Neural crest cell (in vitro differentiated cells): ENCODE data around the gene ITGBL1. TPM values are rescaled to one million over a fixed set of nuclear protein-coding genes. Genes with fewer than 3 reads are reported as not detected.

ENCODE experiments used
- DNase-seq: peaks from one replicate; pipeline ENCODE4 v3.0.0; 2021; ENCODE audit warnings: low read depth, mixed read lengths, low spot score
- H3K27ac Mint-ChIP-seq: one replicate; pipeline ENCODE4 v1.8.0; 2021; ENCODE audit warnings: mild to moderate bottlenecking, mixed read lengths; ENCODE audit not compliant: unreplicated experiment
- H3K27me3 Mint-ChIP-seq: 2 replicates; pipeline ENCODE4 v1.8.0; 2021; ENCODE audit warnings: low read depth, mild to moderate bottlenecking, mixed read lengths
- H3K36me3 Mint-ChIP-seq: 2 replicates; pipeline ENCODE4 v1.8.0; 2021; ENCODE audit warnings: low read depth, mild to moderate bottlenecking, mixed read lengths
- H3K4me1 Mint-ChIP-seq: 2 replicates; pipeline ENCODE4 v1.8.0; 2021; ENCODE audit warnings: mixed read lengths
- H3K4me3 Mint-ChIP-seq: one replicate; pipeline ENCODE4 v1.8.0; 2021; ENCODE audit warnings: mild to moderate bottlenecking, mixed read lengths
- H3K9me3 Mint-ChIP-seq: 2 replicates; pipeline ENCODE4 v1.8.0; 2021; ENCODE audit warnings: mixed read lengths
- CTCF ChIP-seq: fragments of 200-600 bp; sonication (generic); conservative IDR thresholded peaks from 2 replicates; pipeline ENCODE4 v1.5.0; 2021; ENCODE audit warnings: antibody characterized with exemption, mild to moderate bottlenecking
- total RNA-seq: library from RNA; stranded (reverse); gene quantifications from 2 replicates; pipeline ENCODE4 v1.2.1, GENCODE V29; 2021

ITGBL1 gene
- total RNA-seq, 1 donor from 2014 or later, result not detected

- H3K9me3 Mint-ChIP-seq, result peaks cover 3% of the 10 kb centered on the region
- H3K36me3 Mint-ChIP-seq, result no peaks in the 10 kb centered on the region
- no peak for TF ChIP-seq CTCF
- no peak overlapping the region for H3K27ac Mint-ChIP-seq
- no peaks in the 10 kb centered on the region for H3K4me1 Mint-ChIP-seq
- DNase-seq, result no peak
- no peak overlapping the region for H3K4me3 Mint-ChIP-seq
- no peaks in the 10 kb centered on the region for H3K27me3 Mint-ChIP-seq
Measured at GRCh38 chr13:101648766-101649487, 196.5 kb downstream of the ITGBL1 start.

GRCh38 chr13:101649488-101650126, 197.1 kb downstream of the ITGBL1 start:
- Mint-ChIP-seq H3K4me1 (no peaks in the 10 kb centered on the region), H3K36me3 (no peaks in the 10 kb centered on the region), H3K9me3 (peaks cover 3% of the 10 kb centered on the region), H3K27ac (no peak overlapping the region), H3K4me3 (no peak overlapping the region), H3K27me3 (no peaks in the 10 kb centered on the region)
- TF ChIP-seq CTCF, result no peak
- no peak for DNase-seq

GRCh38 chr13:101654883-101655282, 202.4 kb downstream of the ITGBL1 start:
- Mint-ChIP-seq H3K9me3 (peaks cover 3% of the 10 kb centered on the region), H3K4me1 (no peaks in the 10 kb centered on the region), H3K27ac (no peak overlapping the region), H3K36me3 (no peaks in the 10 kb centered on the region), H3K27me3 (no peaks in the 10 kb centered on the region), H3K4me3 (no peak overlapping the region)
- DNase-seq, result no peak
- no peak for TF ChIP-seq CTCF

- DNase-seq, result no peak
- Mint-ChIP-seq H3K27ac (no peak overlapping the region), H3K4me1 (no peaks in the 10 kb centered on the region), H3K36me3 (no peaks in the 10 kb centered on the region), H3K4me3 (no peak overlapping the region), H3K27me3 (no peaks in the 10 kb centered on the region), H3K9me3 (peaks cover 3% of the 10 kb centered on the region)
- TF ChIP-seq CTCF, result no peak
Measured at GRCh38 chr13:101655435-101655834, 203.0 kb downstream of the ITGBL1 start.

- Mint-ChIP-seq H3K27ac (no peak overlapping the region), H3K9me3 (peaks cover 2% of the 10 kb centered on the region), H3K36me3 (no peaks in the 10 kb centered on the region), H3K4me3 (no peak overlapping the region), H3K27me3 (no peaks in the 10 kb centered on the region), H3K4me1 (no peaks in the 10 kb centered on the region)
- TF ChIP-seq CTCF, result no peak
- no peak for DNase-seq
Measured at GRCh38 chr13:101660711-101661110, 208.2 kb downstream of the ITGBL1 start.
